Measurements from ENCODE around the gene NEGR1. TPM values are rescaled to one million over a fixed set of nuclear protein-coding genes. Genes with fewer than 3 reads are reported as not detected.

Gene NEGR1
- polyA plus RNA-seq, 4 donors = 2.4 to 4.1 (median 3.8) TPM

GRCh38 chr1:71424536-71424935, 857.8 kb downstream of the NEGR1 start:
- DNase-seq (ENCODE audit: low read depth in 4 of 4, low spot score in 2 of 4) = no peak

GRCh38 chr1:71422221-71422620, 860.1 kb downstream of the NEGR1 start:
- no peak for DNase-seq (ENCODE audit: low read depth in 4 of 4, low spot score in 2 of 4)

GRCh38 chr1:71417421-71417820, 864.9 kb downstream of the NEGR1 start:
- no peak for DNase-seq (ENCODE audit: low read depth in 4 of 4, low spot score in 2 of 4)

- no peak for DNase-seq (ENCODE audit: low read depth in 4 of 4, low spot score in 2 of 4)
These were observed 868.2 kb downstream of the NEGR1 start for GRCh38 chr1:71414179-71414578.

- no peak for DNase-seq (ENCODE audit: low read depth in 4 of 4, low spot score in 2 of 4)
These were observed 868.7 kb downstream of the NEGR1 start for GRCh38 chr1:71413441-71414175.

GRCh38 chr1:71400050-71400449, 882.3 kb downstream of the NEGR1 start:
- no peak for DNase-seq (ENCODE audit: low read depth in 4 of 4, low spot score in 2 of 4)

- no peak for DNase-seq (ENCODE audit: low read depth in 4 of 4, low spot score in 2 of 4)
These were observed 882.7 kb downstream of the NEGR1 start for GRCh38 chr1:71399594-71399993.

GRCh38 chr1:71393301-71393700, 889.0 kb downstream of the NEGR1 start:
- DNase-seq (ENCODE audit: low read depth in 4 of 4, low spot score in 2 of 4) = no peak

GRCh38 chr1:71390518-71390917, 891.8 kb downstream of the NEGR1 start:
- no peak for DNase-seq (ENCODE audit: low read depth in 4 of 4, low spot score in 2 of 4)

- DNase-seq (ENCODE audit: low read depth in 4 of 4, low spot score in 2 of 4) = no peak
These were observed 904.5 kb downstream of the NEGR1 start for GRCh38 chr1:71377886-71378285.

- DNase-seq (ENCODE audit: low read depth in 4 of 4, low spot score in 2 of 4) = no peak
These were observed 909.8 kb downstream of the NEGR1 start for GRCh38 chr1:71372496-71372895.

GRCh38 chr1:71371581-71371980, 910.8 kb downstream of the NEGR1 start:
- no peak for DNase-seq (ENCODE audit: low read depth in 4 of 4, low spot score in 2 of 4)

GRCh38 chr1:71364236-71364635, 918.1 kb downstream of the NEGR1 start:
- no peak for DNase-seq (ENCODE audit: low read depth in 4 of 4, low spot score in 2 of 4)

GRCh38 chr1:71362691-71363090, 919.6 kb downstream of the NEGR1 start:
- no peak for DNase-seq (ENCODE audit: low read depth in 4 of 4, low spot score in 2 of 4)

- DNase-seq (ENCODE audit: low read depth in 4 of 4, low spot score in 2 of 4) = no peak
These were observed 920.3 kb downstream of the NEGR1 start for GRCh38 chr1:71362076-71362475.

GRCh38 chr1:71357708-71358107, 924.6 kb downstream of the NEGR1 start:
- DNase-seq (ENCODE audit: low read depth in 4 of 4, low spot score in 2 of 4) = no peak

GRCh38 chr1:71351438-71351837, 930.9 kb downstream of the NEGR1 start:
- DNase-seq (ENCODE audit: low read depth in 4 of 4, low spot score in 2 of 4) = no peak

GRCh38 chr1:71350805-71351204, 931.5 kb downstream of the NEGR1 start:
- no peak for DNase-seq (ENCODE audit: low read depth in 4 of 4, low spot score in 2 of 4)

GRCh38 chr1:71350330-71350729, 932.0 kb downstream of the NEGR1 start:
- no peak for DNase-seq (ENCODE audit: low read depth in 4 of 4, low spot score in 2 of 4)
